HG02571 (cell line): ENCODE measurements around the gene NET1.

Experiments
- ATAC-seq: cut with Tn5 transposase; IDR thresholded peaks from one replicate; pipeline ENCODE4 v1.9.1; 2021; ENCODE audit warnings: mild to moderate bottlenecking, moderate library complexity; ENCODE audit not compliant: unreplicated experiment

The NET1 gene

GRCh38 chr10:5497948-5498730, 85.8 kb downstream of the NET1 start:
- ATAC-seq: no peak

GRCh38 chr10:5498791-5499492, 86.6 kb downstream of the NET1 start:
- ATAC-seq: no peak

- no peak for ATAC-seq
Observed at GRCh38 chr10:5499493-5500140, 87.3 kb downstream of the NET1 start, which contains the start of gene CALML5. Gene CALML5, minus strand, starts transcription at chr10:5499570. Its CDS starts 132 bp downstream, at chr10:5499438.

- ATAC-seq: no peak
Observed at GRCh38 chr10:5500162-5500670, 87.9 kb downstream of the NET1 start.

GRCh38 chr10:5500910-5501309, 88.6 kb downstream of the NET1 start:
- ATAC-seq: no peak

GRCh38 chr10:5502061-5502521, 89.7 kb downstream of the NET1 start:
- ATAC-seq: no peak

- ATAC-seq: no peak
Observed at GRCh38 chr10:5502571-5503476, 90.5 kb downstream of the NET1 start.

GRCh38 chr10:5503477-5503835, 91.1 kb downstream of the NET1 start:
- no peak for ATAC-seq

- no peak for ATAC-seq
Observed at GRCh38 chr10:5504146-5505072, 92.1 kb downstream of the NET1 start.

GRCh38 chr10:5506246-5506645, 93.9 kb downstream of the NET1 start:
- no peak for ATAC-seq

GRCh38 chr10:5506751-5507648, 94.6 kb downstream of the NET1 start:
- no peak for ATAC-seq

GRCh38 chr10:5507649-5508131, 95.3 kb downstream of the NET1 start:
- ATAC-seq: no peak

- no peak for ATAC-seq
Observed at GRCh38 chr10:5508161-5508604, 95.8 kb downstream of the NET1 start.
